HG03378 (cell line): Measurements from ENCODE around the gene BRI3.

Source experiments
- ATAC-seq: cut with Tn5 transposase; IDR thresholded peaks from one replicate; pipeline ENCODE4 v1.9.1; 2021; ENCODE audit warnings: mild to moderate bottlenecking, moderate library complexity; ENCODE audit not compliant: unreplicated experiment

The BRI3 gene

DNA sequence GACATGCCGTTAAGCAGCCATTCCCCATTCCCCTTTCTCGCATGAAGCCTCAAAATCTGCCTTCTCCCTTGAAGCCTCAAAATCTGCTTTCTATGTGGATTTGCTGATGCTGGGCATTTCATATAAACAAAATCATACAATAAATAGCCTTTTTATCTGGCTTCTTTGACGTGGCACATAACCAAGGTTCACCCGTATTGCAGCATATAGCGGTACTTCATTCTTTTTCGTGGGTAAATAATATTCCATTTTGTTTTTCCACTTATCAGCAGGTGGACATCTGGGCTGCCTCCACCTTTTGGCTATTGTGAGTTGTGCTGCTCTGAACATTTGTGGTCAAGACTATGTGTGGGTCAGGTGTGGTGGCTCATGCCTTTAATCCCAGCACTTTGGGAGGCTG is 57.0 kb downstream of the BRI3 start:
- ATAC-seq: no peak

DNA sequence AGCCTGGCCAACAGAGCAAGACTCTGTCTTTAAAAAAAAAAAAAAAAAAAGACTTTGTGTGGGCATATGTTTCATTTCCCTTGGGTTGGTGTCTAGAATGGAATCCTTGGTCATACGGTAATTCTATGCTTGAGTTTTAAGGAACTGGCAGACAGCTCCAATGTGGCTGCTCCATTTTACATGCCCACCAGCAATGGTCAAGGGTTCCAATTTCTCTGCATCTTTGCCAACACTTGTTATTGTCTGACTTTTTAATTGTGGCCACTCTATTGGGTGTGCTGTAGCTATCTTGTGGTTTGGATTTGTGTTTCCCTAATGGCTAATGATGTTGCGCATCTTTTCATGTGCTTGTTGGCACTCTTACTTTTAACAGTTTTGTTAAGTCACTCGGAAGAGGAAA is 57.6 kb downstream of the BRI3 start:
- ATAC-seq: no peak

DNA sequence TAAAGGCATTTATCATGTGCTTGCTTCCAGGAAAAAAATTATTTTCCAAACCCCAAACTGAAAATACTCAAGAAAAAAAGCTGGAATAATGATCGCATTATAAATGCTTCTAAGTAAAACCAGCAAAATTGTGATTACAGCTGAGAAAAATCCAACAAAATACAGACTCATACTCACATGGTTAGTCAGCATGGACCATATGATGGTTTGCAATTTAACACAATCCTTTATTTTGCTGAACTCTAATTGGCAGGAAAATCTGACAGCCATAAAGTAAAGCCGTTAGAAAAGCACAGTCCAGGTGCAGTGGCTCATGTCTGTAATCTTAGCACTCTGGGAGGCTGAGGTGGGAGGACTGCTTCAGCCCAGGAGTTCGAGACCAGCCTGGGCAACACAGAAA is 59.6 kb downstream of the BRI3 start:
- ATAC-seq: no peak
